Activated CD4-positive, CD25-positive, alpha-beta regulatory T cell treated with anti-CD3 and anti-CD28 coated beads, Interleukin-2, amount 50 U/mL, for 24 hours (primary cell): Measurements from ENCODE around the gene GALNT11.
"Not testable (repeated sequence)": the region's sequence is repeated elsewhere in the genome, so short reads cannot be mapped to it uniquely, and the experiment has no call there.

Experiments
- ATAC-seq, 2 donors: fragments of 150-1000 bp; cut with Tn5 transposase; one replicate each; pipeline ENCODE4 v1.10.0; 2021; ENCODE audit warnings: mild to moderate bottlenecking in 1 of 2, moderate library complexity in 1 of 2

The GALNT11 gene

DNA sequence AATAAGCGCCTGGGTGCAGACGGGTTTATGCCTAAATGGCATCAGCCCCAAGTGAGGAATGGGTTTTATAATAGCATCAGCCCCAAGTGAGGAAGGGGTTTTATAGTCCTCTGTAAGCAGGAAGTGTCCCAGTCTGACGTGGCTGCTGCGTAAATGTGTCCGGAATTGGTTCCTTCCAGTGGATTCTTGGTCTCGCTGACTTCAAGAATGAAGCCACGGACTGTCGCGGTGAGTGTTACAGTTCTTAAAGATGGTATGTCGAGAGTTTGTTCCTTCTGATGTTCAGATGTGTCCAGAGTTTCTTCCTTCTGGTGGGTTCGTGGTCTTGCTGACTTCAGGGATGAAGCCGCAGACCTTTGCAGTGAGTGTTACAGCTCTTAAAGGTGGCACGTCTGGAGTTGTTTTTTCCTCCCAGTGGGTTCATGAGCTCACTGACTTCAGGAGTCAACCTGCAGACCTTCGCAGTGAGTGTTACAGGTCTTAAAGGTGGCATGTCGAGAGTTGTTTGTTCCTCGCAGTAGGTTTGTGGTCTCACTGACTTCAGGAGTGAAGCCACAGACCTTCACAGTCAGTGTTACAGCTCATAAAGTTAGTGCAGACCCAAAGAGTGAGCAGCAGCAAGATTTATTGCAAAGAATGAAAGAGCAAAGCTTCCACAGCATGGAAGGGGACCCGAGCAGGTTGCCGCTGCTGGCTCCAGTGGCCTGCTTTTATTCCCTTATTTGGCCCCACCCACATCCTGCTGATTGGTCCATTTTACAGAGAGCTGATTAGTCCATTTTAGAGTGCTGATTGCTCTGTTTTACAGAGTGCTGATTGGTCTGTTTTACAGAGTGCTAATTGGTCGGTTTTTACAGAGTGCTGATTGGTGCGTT is 2.3 kb downstream of the GALNT11 start:
- not testable (repeated sequence) for ATAC-seq

DNA sequence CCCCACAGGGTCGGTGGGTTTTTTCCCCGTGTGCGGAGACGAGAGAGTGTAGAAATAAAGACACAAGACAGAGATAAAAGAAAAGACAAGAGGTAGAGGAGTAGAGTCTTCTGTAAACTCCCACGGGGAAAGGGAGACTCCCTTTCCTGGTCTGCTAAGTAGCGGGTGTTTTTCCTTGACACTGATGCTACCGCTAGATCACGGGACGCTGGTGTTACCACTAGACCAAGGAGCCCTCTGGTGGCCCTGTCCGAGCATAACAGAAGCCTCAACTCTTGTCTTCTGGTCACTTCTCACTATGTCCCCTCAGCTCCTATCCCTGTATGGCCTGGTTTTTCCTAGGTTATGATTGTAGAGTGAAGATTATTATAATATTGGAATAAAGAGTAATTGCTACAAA is 4.6 kb downstream of the GALNT11 start:
- ATAC-seq: not testable (repeated sequence)

DNA sequence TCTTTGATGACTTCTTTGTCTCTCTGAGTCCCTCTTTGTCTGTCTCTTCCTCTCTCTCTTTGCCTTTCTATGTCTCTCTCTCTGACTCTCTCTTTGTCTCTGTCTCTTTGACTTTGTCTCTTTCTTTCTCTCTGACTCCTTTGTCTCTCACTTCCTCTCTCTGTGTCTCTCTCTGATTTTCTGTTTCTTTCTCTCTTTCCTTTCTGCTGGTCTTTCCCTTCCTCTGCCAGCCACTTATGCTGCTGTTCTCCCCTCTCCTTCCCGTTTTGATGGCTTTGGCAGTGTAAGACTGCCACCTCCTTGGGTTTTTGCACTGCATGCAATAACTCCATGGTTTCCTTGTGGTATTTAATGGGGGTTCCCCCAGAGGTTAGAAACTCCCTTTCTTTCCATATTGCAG is 5.2 kb downstream of the GALNT11 start:
- ATAC-seq: not testable (repeated sequence)

DNA sequence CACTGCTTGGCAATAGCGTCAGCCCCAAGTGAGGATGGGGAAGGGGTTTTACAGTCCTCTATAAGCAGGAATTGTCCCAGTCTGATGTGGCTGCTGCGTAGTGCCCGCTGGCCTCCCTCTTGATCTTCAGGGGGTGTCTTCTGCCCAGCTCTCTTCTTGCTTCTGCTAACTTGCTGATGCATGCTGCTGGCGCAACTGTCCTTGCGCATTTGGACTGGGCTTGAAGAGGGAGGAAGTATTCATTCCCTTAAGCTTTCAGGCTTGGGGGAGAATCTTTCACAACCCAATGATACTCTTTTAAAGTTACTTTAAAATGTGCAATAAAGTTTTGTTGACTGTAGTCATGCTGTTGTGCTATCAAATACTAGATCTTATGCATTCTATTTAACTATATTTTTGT is 10.3 kb downstream of the GALNT11 start:
- no peak for ATAC-seq

DNA sequence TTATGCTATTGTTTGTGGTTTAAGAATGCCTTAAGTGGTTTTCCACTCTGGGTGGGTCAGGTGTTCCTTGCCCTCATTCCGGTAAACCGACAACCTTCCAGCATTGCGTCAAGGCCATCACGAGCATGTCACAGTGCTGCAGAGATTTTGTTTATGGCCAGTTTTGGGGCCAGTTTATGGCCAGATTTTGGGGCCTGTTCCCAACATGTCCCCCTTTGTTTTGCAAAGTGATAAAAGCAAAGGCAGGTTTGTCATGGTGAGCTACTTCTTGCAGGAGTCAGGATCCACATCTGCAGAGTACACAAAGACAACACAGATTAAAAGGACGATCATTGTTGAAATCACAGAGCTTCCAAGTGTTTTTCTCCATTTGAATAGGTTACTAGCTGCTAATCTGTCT is 12.9 kb downstream of the GALNT11 start:
- not testable (repeated sequence) for ATAC-seq

DNA sequence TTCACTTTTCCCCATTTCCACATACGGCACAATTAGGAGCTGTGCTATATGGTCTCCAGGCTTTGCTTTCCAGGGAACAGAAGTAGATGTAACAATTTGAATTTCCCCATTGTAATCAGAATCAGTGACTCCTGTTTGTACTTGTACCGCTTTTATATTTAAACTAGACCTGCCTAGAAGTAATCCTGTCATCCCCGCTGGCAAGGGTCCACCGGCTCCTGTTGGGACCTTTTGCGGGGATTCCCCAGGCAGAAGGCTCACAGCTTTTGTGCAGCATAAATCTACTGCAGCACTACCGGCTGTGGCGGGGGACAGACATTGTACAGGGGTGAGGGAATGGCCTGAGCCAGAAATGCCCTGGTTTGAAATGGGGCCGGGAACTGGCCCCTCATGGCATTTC is 17.6 kb downstream of the GALNT11 start:
- not testable (repeated sequence) for ATAC-seq

DNA sequence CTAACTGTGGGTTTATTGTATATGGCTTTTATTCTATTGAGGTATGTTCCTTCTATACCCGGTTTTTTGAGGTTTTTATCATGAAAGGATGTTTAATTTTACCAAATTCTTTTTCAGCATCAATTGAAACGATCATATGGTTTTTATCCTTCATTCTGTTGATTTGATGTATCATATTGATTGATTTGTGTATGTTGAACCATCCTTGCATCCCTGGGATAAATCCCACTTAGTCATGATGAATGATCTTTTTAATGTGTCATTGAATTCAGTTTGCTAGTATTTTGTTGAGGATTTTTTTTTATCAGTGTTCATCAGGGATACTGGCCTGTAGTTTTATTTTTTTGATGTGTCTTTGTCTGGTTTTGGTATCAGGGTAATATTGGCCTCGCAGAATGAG is 19.4 kb downstream of the GALNT11 start:
- ATAC-seq: not testable (repeated sequence)

DNA sequence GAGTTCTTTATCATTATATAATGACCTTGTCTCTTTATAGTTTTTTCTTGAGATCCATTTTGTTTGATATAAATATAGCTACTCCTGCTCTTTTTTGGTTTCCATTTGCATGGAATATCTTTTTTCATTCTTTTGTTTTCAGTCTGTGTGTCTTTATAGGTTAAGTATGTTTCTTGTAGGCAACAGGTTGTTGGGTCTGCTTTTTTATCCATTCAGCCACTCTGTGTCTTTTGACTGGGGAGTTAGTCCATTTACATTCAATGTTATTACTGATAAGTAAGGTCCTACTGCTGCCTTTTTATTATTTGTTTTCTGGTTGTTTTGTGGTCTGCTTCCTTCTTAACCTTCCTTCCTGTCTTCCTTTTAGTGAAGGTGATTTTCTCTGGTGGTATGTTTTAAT is 21.1 kb downstream of the GALNT11 start:
- ATAC-seq: no peak

DNA sequence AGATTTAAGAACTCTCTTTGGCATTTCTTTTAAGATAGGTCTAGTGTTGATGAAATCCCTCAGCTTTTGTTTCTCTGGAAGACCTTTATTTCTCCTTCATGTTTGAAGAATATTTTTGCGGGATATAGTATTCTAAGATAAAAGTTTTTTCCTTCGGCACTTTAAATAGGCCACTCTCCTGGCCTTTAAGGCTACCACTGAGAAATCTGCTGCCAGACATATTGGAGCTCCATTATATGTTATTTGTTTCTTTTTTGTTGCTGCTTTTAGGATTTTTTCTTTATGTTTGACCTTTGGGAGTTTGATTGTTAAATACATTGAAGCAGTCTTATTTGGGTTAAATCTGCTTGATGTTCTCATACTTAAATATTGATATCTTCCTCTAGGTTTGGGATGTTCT is 22.6 kb downstream of the GALNT11 start:
- no peak for ATAC-seq

DNA sequence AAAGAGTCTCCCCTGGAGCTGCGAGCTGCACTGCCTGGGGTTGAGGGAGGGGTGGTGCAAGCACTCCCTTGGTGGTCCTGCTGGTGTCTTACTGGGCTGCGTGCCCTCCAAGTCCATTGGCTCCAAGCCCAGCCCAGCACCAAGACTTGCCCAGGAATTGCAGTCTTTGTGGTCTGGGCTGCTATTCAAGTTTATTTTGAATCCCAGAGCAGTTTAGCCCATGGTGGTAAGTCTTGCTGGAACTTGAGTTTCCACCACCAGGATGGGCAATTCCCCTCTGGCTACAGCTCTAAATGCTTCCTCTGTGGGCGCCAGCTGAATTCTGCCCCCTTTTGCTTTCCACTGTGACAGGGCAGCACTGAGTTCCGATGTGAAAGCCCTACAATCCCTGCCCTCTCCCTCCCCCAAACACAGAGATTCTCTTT is 25.1 kb downstream of the GALNT11 start:
- ATAC-seq: no peak

DNA sequence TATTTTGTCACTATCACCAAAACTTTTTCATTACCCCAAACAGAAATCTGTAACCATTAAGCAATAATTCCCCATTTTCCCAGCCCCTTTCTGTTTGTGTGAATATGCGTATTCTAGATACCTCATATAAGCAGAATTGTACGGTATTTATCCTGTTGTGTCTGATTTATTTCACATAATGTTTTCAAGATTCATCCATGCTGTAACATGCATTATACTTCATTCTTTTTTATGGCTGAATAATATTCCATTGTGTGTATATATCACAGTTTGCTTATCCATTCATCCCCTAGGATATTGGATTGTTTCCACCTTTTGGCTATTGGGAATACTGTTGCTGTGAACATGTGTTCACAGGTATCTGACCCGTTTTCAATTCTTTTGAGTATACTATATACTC is 26.5 kb downstream of the GALNT11 start:
- no peak for ATAC-seq

DNA sequence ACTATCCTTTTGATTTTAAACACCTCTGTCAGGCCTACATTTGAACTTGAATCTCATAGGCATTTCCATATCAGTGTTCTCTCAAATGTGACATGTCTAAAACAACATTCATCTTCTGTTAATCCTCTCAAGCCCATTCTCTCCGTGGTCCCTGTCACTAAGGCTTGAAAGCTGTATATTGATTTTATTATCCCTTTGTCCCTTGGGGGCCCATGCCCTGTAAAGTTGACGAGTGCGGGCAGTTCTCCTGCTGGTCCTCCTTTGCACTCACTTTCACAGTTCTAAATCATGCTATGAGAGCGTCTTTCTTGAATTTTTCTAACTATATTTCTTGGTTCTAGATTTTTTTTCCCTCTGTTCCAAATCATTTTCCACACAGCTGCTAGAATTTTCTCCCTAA is 27.3 kb downstream of the GALNT11 start:
- ATAC-seq: no peak

DNA sequence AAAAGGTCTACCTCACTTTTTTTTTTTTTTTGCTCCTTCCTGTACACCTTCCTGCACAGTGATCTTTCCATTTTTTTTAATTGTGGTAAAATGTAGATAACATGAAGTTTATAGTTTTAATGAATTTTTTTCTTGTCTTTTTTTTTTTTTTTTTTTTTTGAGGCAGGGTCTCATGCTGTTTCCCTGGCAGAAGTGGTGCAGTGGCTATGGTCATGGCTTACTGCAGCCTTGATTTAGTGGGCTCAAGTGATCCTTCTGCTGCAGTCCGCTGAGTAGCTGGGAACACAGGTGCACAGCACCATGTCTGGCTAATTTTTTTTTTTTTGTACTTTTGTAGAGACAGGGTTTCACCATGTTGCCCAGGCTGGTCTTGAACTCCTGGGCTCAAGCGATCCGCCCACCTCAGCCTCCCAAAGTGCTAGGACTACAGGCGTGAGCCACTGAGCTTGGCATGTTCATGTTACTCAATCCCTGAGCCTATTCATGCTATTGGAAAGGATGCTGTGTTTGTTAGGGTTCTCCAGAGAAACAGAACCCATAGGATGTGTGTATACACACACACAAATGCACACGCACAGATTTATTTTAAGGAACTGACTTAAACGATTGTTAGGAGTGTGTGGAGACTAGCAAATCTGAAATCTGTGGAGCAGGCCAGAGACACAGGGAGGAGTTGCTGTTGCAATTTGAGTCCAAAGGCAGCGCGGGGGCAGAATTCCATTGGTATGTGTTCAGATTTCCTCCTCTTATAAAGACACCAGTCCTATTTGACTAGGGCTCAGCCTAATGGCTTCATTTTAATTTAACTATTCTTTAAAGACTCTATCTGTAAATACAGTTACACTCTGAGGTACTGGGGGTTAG is 29.1 kb downstream of the GALNT11 start:
- no peak for ATAC-seq

DNA sequence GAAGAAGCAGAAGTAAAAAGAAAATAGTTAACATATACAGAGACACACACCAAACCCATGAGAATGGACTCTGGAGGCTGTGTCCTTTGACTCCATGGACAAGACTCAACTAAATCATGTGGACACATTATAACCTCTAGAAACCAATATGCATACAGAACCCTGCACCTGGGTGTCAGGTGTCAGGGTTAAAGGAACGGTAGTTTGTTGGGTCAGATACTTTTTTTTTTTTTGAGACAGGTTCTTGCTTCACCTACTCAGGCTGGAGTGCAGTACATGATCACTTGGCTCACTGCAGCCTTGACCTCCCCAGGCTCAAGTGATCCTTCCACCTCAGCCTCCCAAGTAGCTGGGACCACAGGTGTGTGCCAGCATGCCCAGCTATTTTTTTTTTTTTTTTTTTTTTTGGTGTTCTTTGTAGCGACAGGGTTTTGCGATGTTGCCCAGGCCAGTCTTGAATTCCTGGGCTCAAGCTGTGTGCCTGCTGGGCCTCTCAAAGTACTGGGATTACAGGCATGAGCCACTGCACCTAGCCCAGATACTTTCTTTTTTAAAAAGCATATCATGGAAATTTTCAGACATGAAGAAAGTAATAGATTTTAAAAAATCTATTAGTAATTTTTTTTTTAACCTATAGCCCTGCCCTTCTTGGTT is 31.3 kb downstream of the GALNT11 start:
- ATAC-seq: no peak

DNA sequence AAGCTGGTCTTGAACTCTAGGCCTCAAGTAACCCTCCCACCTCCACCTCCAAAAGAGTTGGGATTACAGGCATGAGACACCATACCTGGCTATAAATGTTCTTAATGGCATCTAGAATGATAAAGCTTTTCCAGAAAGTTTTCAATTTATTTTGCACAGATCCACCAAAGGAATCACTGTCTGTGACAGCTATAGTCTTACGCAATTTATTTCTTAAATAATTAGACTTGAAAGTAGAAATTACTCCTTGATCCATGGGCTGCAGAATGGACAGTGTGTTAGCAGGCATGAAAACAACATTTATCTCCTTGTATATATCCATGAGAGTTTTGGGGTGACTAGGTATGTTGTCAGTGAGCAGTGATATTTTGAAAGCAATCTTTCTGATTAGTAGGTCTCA is 33.8 kb downstream of the GALNT11 start:
- ATAC-seq: no peak

DNA sequence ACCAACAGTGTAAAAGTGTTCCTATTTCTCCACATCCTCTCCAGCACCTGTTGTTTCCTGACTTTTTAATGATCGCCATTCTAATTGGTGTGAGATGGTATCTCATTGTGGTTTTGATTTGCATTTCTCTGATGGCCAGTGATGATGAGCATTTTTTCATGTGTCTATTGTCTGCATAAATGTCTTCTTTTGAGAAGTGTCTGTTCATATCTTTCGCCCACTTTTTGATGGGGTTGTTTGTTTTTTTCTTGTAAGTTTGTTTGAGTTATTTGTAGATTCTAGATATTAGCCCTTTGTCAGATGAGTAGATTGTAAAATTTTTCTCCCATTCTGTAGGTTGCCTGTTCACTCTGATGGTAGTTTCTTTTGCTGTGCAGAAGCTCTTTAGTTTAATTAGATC is 35.6 kb downstream of the GALNT11 start:
- ATAC-seq: not testable (repeated sequence)

DNA sequence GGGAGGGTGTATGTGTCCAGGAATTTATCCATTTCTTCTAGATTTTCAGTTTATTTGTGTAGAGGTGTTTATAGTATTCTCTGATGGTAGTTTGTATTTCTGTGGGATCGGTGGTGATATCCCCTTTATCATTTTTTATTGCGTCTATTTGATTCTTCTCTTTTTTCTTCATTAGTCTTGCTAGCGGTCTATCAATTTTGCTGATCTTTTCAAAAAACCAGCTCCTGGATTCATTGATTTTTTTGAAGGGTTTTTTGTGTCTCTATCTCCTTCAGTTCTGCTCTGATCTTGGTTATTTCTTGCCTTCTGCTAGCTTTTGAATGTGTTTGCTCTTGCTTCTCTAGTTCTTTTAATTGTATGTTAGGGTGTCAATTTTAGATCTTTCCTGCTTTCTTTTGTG is 37.7 kb downstream of the GALNT11 start:
- not testable (repeated sequence) for ATAC-seq

DNA sequence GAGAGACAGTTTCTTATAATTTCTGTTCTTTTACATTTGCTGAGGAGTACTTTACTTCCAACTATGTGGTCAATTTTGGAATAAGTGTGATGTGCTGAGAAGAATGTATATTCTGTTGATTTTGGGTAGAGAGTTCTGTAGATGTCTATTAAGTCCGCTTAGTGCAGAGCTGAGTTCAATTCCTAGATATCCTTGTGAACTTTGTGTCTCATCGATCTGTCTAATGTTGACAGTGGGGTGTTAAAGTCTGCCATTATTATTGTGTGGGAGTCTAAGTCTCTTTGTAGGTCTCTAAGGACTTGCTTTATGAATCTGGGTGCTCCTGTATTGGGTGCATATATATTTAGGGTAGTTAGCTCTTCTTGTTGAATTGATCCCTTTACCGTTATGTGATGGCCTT is 38.3 kb downstream of the GALNT11 start:
- ATAC-seq: not testable (repeated sequence)

DNA sequence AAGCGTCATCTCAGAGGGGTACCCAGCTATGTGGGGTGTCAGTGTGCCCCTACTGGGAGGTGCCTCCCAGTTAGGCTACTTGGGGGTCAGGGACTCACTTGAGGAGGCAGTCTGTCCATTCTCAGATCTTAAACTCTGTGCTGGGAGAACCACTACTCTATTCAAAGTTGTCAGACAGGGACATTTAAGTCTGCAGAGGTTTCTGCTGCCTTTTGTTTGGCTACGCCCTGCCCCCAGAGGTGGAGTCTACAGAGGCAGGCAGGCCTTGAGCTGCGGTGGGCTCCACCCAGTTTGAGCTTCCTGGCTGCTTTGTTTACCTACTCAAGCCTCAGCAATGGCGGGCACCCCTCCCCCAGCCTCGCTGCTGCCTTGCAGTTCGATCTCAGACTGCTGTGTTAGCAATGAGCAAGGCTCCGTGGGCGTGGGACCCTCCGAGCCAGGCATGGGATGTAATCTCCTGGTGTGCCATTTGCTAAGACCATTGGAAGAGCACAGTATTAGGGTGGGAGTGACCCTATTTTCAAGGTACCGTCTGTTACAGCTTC is 40.4 kb downstream of the GALNT11 start:
- not testable (repeated sequence) for ATAC-seq

DNA sequence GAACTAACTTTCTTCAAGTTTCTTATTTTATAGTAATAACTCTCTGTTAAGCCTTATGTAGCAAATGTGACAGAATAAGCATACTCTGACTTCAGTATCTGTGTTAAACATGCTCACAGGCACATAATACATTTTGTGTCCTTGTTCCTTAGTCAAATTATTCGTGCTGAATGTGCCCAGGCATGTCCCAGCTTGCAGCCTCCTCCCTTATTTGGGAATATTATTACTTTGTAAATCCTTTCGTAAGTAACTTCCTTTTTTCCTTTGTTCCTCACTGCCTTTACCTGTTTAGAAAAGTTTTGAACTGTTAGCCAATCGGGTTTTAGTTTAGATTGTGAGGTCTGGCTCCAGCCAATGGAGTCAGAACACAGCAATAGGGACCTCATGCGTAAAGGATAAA is 46.9 kb downstream of the GALNT11 start:
- no peak for ATAC-seq

DNA sequence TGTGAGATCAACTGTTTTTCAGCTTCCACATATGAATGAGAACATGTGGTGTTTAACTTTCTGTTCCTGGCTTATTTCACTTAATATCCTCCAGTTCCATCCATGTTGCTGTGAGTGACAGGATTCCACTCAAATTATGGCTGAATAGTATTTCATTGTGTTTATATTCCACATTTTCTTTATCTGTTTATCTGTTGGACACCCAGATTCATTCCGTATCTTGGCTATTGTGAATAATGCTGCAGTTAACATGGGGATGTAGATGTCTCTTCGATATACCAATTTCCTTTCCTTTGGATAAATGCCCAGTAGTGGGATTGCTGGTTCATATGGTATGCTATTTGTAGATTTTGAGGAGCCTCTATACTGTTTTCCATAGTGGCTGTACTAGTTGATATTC is 47.9 kb downstream of the GALNT11 start:
- ATAC-seq: no peak

DNA sequence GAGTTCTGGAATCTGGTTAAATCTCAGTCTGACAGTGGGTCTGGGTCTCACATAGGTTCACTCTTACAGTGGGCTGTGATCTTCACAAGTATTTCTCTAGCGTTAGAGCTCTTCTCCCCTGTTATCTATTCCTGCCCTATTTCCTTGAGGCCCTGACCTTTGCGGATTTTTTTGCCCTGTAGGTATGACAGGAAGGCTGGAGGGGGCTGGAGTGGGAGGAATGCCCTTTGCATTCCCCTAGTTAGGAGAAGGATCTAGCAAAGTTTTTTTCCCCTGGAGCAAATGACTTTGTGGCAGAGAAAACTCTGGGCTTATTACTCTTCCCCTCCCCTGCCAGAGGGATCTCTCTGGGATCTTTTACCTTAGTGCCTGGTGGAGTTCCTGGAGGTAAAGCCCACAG is 49.2 kb downstream of the GALNT11 start:
- ATAC-seq: no peak

DNA sequence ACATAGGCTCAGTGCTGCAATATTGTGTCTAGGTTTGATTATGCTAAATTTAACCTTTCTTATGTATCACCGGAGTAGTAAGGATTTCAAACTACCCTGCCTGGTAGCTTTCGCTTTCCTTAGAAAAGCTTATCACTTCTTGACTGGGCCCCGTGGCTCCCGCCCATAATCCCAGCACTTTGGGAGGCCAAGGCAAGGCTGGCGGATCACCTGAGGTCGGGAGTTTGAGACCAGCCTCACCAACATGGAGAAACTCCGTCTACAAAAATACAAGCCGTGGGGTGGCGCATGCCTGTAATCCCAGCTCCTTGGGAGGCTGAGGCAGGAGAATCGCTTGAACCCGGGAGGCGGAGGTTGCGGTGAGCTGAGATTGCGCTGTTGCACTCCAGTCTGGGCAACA is 49.9 kb downstream of the GALNT11 start:
- not testable (repeated sequence) for ATAC-seq
